IMR-90 (cell line): ENCODE measurements around the gene WDR62. TPM values are rescaled to one million over a fixed set of nuclear protein-coding genes. Genes with fewer than 3 reads are reported as not detected.
A peak's percentile ranks its signal among the peaks of the same experiment; 100 is the strongest.

Experiments
- ATAC-seq: fragments of 200-7000 bp; cut with Tn5 transposase; 2 replicates; pipeline ENCODE4 v1.9.1; 2020; ENCODE audit warnings: low read depth, mild to moderate bottlenecking, moderate library complexity
- BruUV-seq: library from RNA; stranded (reverse); fragments of 400-500 nt; replicated peaks from 2 replicates; lab custom pipeline; 2021; lab: Mats Ljungman, UMichigan
- CTCF ChIA-PET: fragments of 300-600 bp; formaldehyde crosslinking; extraction: SDS; loops from one replicate; lab custom pipeline; 2021; ENCODE audit warnings: antibody characterized with exemption; lab: Yijun Ruan, JAX
- POLR2A ChIA-PET: fragments of 300-600 bp; sonication (Branson Sonifier 250); formaldehyde crosslinking; loops from one replicate; lab custom pipeline; 2022; ENCODE audit warnings: antibody characterized with exemption; ENCODE audit not compliant: unreplicated experiment; lab: Charles Lee
- DNase-seq: peaks from one replicate; pipeline ENCODE4 v3.0.0; 2013
- H2AFZ ChIP-seq: replicated peaks from 2 replicates; pipeline ENCODE3; 2013; ENCODE audit warnings: low read length, mild to moderate bottlenecking; ENCODE audit not compliant: poor library complexity
- H2AK5ac ChIP-seq: 2 replicates; pipeline ENCODE4 v1.6.1; 2013; ENCODE audit warnings: low read depth, low read length, inconsistent platforms
- H2AK9ac ChIP-seq: replicated peaks from 2 replicates; pipeline ENCODE3; 2013; ENCODE audit warnings: mild to moderate bottlenecking, low read depth, low read length, moderate library complexity; ENCODE audit not compliant: poor library complexity
- H2BK120ac ChIP-seq: 2 replicates; pipeline ENCODE4 v1.6.1; 2013; ENCODE audit warnings: low read depth, low read length, inconsistent platforms
- H2BK15ac ChIP-seq: 3 replicates; pipeline ENCODE4 v1.6.1; 2013; ENCODE audit warnings: low read depth, low read length, inconsistent platforms
- H2BK20ac ChIP-seq: 2 replicates; pipeline ENCODE4 v1.6.1; 2013; ENCODE audit warnings: low read depth, mild to moderate bottlenecking, inconsistent platforms, low read length, moderate library complexity
- H2BK5ac ChIP-seq: 2 replicates; pipeline ENCODE4 v1.6.1; 2013; ENCODE audit warnings: mild to moderate bottlenecking, low read depth, low read length, inconsistent platforms; ENCODE audit not compliant: poor library complexity, severe bottlenecking
- H3K14ac ChIP-seq: replicated peaks from 2 replicates; pipeline ENCODE4 v1.6.1; 2013; ENCODE audit warnings: low read depth, low read length, inconsistent platforms
- H3K18ac ChIP-seq: 2 replicates; pipeline ENCODE4 v1.6.1; 2013; ENCODE audit warnings: low read depth, low read length, control low read depth
- H3K23ac ChIP-seq: 2 replicates; pipeline ENCODE4 v1.6.1; 2013; ENCODE audit warnings: low read depth, low read length, inconsistent platforms
- H3K27ac ChIP-seq: 2 replicates; pipeline ENCODE4 v1.5.1; 2013; ENCODE audit warnings: mild to moderate bottlenecking, control low read depth, low read length; ENCODE audit not compliant: insufficient read depth
- H3K27me3 ChIP-seq: 2 replicates; pipeline ENCODE4 v1.6.1; 2013; ENCODE audit warnings: low read length; ENCODE audit not compliant: control insufficient read depth, insufficient read depth
- H3K36me3 ChIP-seq: 2 replicates; pipeline ENCODE4 v1.6.1; 2013; ENCODE audit warnings: low read length, mixed read lengths; ENCODE audit not compliant: control insufficient read depth, insufficient read depth
- H3K4ac ChIP-seq: 2 replicates; pipeline ENCODE4 v1.6.1; 2013; ENCODE audit warnings: low read depth, low read length, inconsistent platforms
- H3K4me1 ChIP-seq: 2 replicates; pipeline ENCODE4 v1.6.1; 2013; ENCODE audit warnings: low read length, mixed read lengths; ENCODE audit not compliant: control insufficient read depth, insufficient read depth
- H3K4me2 ChIP-seq: 2 replicates; pipeline ENCODE4 v1.6.1; 2013; ENCODE audit warnings: low read depth, mild to moderate bottlenecking, control low read depth, low read length, moderate library complexity
- H3K4me3 ChIP-seq: 2 replicates; pipeline ENCODE4 v1.5.1; 2013; ENCODE audit warnings: low read depth, mild to moderate bottlenecking, control low read depth, low read length, moderate library complexity; ENCODE audit not compliant: insufficient read depth
- H3K56ac ChIP-seq: 2 replicates; pipeline ENCODE4 v1.6.1; 2013; ENCODE audit warnings: low read length, inconsistent platforms; ENCODE audit not compliant: insufficient read depth; ENCODE audit errors: extremely low read depth
- H3K79me1 ChIP-seq, 2 experiments: 2 replicates each; pipeline ENCODE4 v1.6.1; 2013; ENCODE audit warnings: low read length in 2 of 2, inconsistent platforms in 1 of 2, low read depth in 1 of 2
- H3K9ac ChIP-seq: 2 replicates; pipeline ENCODE4 v1.6.1; 2013; ENCODE audit warnings: low read depth, low read length, control low read depth
- H3K9me1 ChIP-seq: 2 replicates; pipeline ENCODE4 v1.6.1; 2013; ENCODE audit warnings: low read length, inconsistent platforms; ENCODE audit not compliant: insufficient read depth
- H3K9me3 ChIP-seq: 2 replicates; pipeline ENCODE4 v1.6.1; 2013; ENCODE audit warnings: low read length; ENCODE audit not compliant: control insufficient read depth, insufficient read depth
- H4K20me1 ChIP-seq: 2 replicates; pipeline ENCODE4 v1.6.1; 2013; ENCODE audit warnings: low read length, inconsistent platforms; ENCODE audit not compliant: insufficient read depth
- H4K5ac ChIP-seq: 2 replicates; pipeline ENCODE4 v1.6.1; 2013; ENCODE audit warnings: mild to moderate bottlenecking, low read depth, low read length, control low read depth
- H4K8ac ChIP-seq, 2 experiments: 2 replicates each; pipeline ENCODE4 v1.6.1; 2013; ENCODE audit warnings: low read depth in 2 of 2, low read length in 2 of 2, control low read depth in 1 of 2, inconsistent platforms in 1 of 2
- H4K91ac ChIP-seq: 2 replicates; pipeline ENCODE4 v1.6.1; 2013; ENCODE audit warnings: low read depth, low read length, inconsistent platforms; ENCODE audit not compliant: insufficient read depth
- BHLHE40 ChIP-seq: fragments of 150-350 bp; IDR thresholded peaks from 2 replicates; pipeline ENCODE4 v1.6.1; 2016; ENCODE audit warnings: mild to moderate bottlenecking, low read depth, low read length
- CEBPB ChIP-seq: IDR thresholded peaks from 2 replicates; pipeline ENCODE4 v1.6.1; 2012; ENCODE audit warnings: low read depth, low read length, improper control_type of control experiment
- CHD1 ChIP-seq: IDR thresholded peaks from 2 replicates; pipeline ENCODE4 v1.6.1; 2012; ENCODE audit warnings: low read depth, low read length, improper control_type of control experiment
- FOS ChIP-seq: fragments of 150-350 bp; IDR thresholded peaks from 2 replicates; pipeline ENCODE4 v1.6.1; 2016; ENCODE audit warnings: low read depth, low read length
- MAFK ChIP-seq: IDR thresholded peaks from 2 replicates; pipeline ENCODE4 v1.6.1; 2012; ENCODE audit warnings: low read depth, low read length, improper control_type of control experiment
- MAZ ChIP-seq: IDR thresholded peaks from 2 replicates; pipeline ENCODE4 v1.6.1; 2012; ENCODE audit warnings: low read depth, mild to moderate bottlenecking, low read length, improper control_type of control experiment, moderate library complexity, borderline replicate concordance
- MXI1 ChIP-seq: IDR thresholded peaks from 2 replicates; pipeline ENCODE4 v1.6.1; 2012; ENCODE audit warnings: low read depth, mild to moderate bottlenecking, low read length, moderate library complexity, borderline replicate concordance
- NFE2L2 ChIP-seq: fragments of 150-350 bp; IDR thresholded peaks from 2 replicates; pipeline ENCODE4 v1.6.1; 2016; ENCODE audit warnings: low read depth, mild to moderate bottlenecking, low read length
- POLR2A ChIP-seq: IDR thresholded peaks from 2 replicates; pipeline ENCODE4 v1.6.1; 2012; ENCODE audit warnings: mild to moderate bottlenecking, low read depth, low read length
- RCOR1 ChIP-seq: IDR thresholded peaks from 2 replicates; pipeline ENCODE4 v1.6.1; 2012; ENCODE audit warnings: mild to moderate bottlenecking, low read length, improper control_type of control experiment; ENCODE audit not compliant: insufficient replicate concordance
- RFX5 ChIP-seq: IDR thresholded peaks from 2 replicates; pipeline ENCODE4 v1.8.0; 2012; ENCODE audit warnings: low read depth, mild to moderate bottlenecking, low read length, moderate library complexity
- SMC3 ChIP-seq: fragments of 150-350 bp; IDR thresholded peaks from 2 replicates; pipeline ENCODE4 v1.6.1; 2016; ENCODE audit warnings: low read depth, mild to moderate bottlenecking, antibody characterized with exemption, low read length, moderate library complexity
- WGBS, 2 experiments: methylation state at CpG; one replicate each; pipeline versions ENCODE4 v1.1.5 to v1.1.7; 2013; ENCODE audit warnings: missing lambda C conversion rate in 2 of 2; ENCODE audit not compliant: insufficient read length in 1 of 2; ENCODE audit errors: extremely low coverage in 2 of 2; 5-methylcytosine and 5-hydroxymethylcytosine counted together
- dilution Hi-C: fragments of 300-500 bp; cut with HindIII; formaldehyde crosslinking; loops from one replicate; pipeline ENCODE4 v1.14.3; 2018; ENCODE audit warnings: low sequenced_read_pairs; ENCODE audit not compliant: unreplicated experiment
- in situ Hi-C: fragments of 300-500 bp; cut with MboI; formaldehyde crosslinking; loops from 3 replicates; pipeline ENCODE4 v1.14.3; 2019; ENCODE audit warnings: low sequenced_read_pairs, inconsistent platforms, mixed read lengths
- intact Hi-C: fragments of 100-400 bp; cut with micrococcal nuclease; formaldehyde crosslinking; loops from 2 replicates; pipeline ENCODE4 v1.10.0; 2022
- polyA plus RNA-seq, 3 experiments: library from polyadenylated mRNA; depleted of rRNA; stranded (reverse); fragments of >200 nt; gene quantifications; 2 replicates each; pipeline ENCODE4 v1.2.3, GENCODE V29; 2012; ENCODE audit warnings: low replicate concordance in 1 of 3
- total RNA-seq: library from RNA; depleted of rRNA; stranded (reverse); fragments of >200 nt; gene quantifications from 2 replicates; pipeline ENCODE4 v1.2.3, GENCODE V29; 2012
- TF ChIP-seq, protein P1 (sequence below): conservative IDR thresholded peaks from 2 replicates; pipeline ENCODE4 v1.5.1; 2012; ENCODE audit warnings: mild to moderate bottlenecking, low read depth, low read length, improper control_type of control experiment
- TF ChIP-seq, protein P2 (sequence below): fragments of 150-350 bp; IDR thresholded peaks from 2 replicates; pipeline ENCODE4 v1.6.1; 2017; ENCODE audit warnings: mild to moderate bottlenecking, antibody characterized with exemption, low read length, low read depth
- TF ChIP-seq, protein P3 (sequence below): fragments of 150-350 bp; IDR thresholded peaks from 2 replicates; pipeline ENCODE4 v1.6.1; 2016; ENCODE audit warnings: low read depth, mild to moderate bottlenecking, low read length, moderate library complexity, borderline replicate concordance

Gene WDR62
- total and polyA plus RNA-seq, 2 of the 4 experiments (the other 2 are of a cell fraction), result 4.5 to 7.0 TPM

DNA sequence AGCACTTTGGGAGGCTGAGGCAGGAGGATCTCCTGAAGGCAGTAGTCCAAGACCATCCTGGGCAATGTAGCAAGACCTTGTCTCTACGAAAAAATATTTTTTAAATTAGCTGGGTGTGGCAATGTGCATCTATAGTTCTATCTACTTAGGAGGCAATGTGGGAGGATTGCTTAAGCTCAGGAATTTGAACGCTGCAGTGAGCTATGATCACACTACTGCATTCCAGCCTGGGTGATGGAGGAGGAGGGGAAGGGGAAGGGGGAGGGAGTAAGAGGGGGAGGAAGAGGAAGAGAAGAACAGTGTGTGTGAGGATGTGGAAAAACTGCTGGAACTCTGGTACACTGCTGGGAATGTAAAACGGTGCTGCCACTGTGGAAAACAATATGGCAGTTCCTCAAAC, 12.9 kb upstream of the WDR62 start:
- H3K36me3 ChIP-seq, result peaks cover 6% of the 10 kb centered on the region
- H2AK9ac ChIP-seq, result peak overlapping the region; percentile 91
- H2BK5ac ChIP-seq, result peak overlapping the region; percentile 81
- ATAC-seq (peak; percentile 97), DNase-seq (peak; percentile 82)
- no peaks in the 10 kb centered on the region for H4K20me1 ChIP-seq
- H3K9me1 ChIP-seq, result no peaks in the 10 kb centered on the region; the same call in 1 of the 2 replicates
- H2BK120ac ChIP-seq, result peak overlapping the region; percentile 89
- peak overlapping the region; percentile 35 for H3K4me2 ChIP-seq
- dilution Hi-C loops, result no loop called here
- peak overlapping the region; percentile 93 for H3K4ac ChIP-seq
- CTCF ChIA-PET, result interaction anchor here (1.1 kb wide), 1 partner anchor 12 kb away, joined by 6 read pairs; no protein-coding TSS in a partner anchor
- intact Hi-C loops, result loop anchor here (1.0 kb wide), 1 partner anchor 12 kb away; the partner anchor contains the start of genes THAP8 and WDR62
- H2BK15ac ChIP-seq, result peak overlapping the region; percentile 67; the same call in 2 of the 3 replicates
- H3K27me3 ChIP-seq, result no peaks in the 10 kb centered on the region
- peaks cover 9% of the 10 kb centered on the region for H3K4me1 ChIP-seq
- 17% methylated on average over 1 of the region's 3 CpGs; no CpG with 5 or more reads in 1 of the 2 experiments for WGBS, 2 experiments
- peak overlapping the region; percentile 37; the same call in 1 of the 2 replicates for H3K56ac ChIP-seq
- H3K18ac ChIP-seq, result peak overlapping the region; percentile 75
- peak overlapping the region; percentile 75 for H2BK20ac ChIP-seq
- H4K91ac ChIP-seq, result peak overlapping the region; percentile 87
- peak overlapping the region; percentile 74; the same call in 1 of the 2 replicates for H3K27ac ChIP-seq
- BruUV-seq, result no TSS peak
- no peak overlapping the region for H3K4me3 ChIP-seq
- peak overlapping the region; percentile 72 for H2AFZ ChIP-seq
- in situ Hi-C loops, result no loop called here
- H3K14ac ChIP-seq, result peak overlapping the region; percentile 77
- peak overlapping the region; percentile 68 to 90 for H4K8ac ChIP-seq
- H4K5ac ChIP-seq, result peak overlapping the region; percentile 78
- no peaks in the 10 kb centered on the region for H3K9me3 ChIP-seq
- peak overlapping the region; percentile 18; the same call in 1 of the 2 replicates for H3K9ac ChIP-seq
- H3K79me1 ChIP-seq, result peaks cover 0 to 21% of the 10 kb centered on the region in 2 experiments; a peak in 3 of 4 replicates
- H2AK5ac ChIP-seq, result peak overlapping the region; percentile 81; the same call in 1 of the 2 replicates
- peak overlapping the region; percentile 79; the same call in 1 of the 2 replicates for H3K23ac ChIP-seq
- POLR2A ChIA-PET, result no interaction called here
- TF ChIP-seq, protein P1, sequence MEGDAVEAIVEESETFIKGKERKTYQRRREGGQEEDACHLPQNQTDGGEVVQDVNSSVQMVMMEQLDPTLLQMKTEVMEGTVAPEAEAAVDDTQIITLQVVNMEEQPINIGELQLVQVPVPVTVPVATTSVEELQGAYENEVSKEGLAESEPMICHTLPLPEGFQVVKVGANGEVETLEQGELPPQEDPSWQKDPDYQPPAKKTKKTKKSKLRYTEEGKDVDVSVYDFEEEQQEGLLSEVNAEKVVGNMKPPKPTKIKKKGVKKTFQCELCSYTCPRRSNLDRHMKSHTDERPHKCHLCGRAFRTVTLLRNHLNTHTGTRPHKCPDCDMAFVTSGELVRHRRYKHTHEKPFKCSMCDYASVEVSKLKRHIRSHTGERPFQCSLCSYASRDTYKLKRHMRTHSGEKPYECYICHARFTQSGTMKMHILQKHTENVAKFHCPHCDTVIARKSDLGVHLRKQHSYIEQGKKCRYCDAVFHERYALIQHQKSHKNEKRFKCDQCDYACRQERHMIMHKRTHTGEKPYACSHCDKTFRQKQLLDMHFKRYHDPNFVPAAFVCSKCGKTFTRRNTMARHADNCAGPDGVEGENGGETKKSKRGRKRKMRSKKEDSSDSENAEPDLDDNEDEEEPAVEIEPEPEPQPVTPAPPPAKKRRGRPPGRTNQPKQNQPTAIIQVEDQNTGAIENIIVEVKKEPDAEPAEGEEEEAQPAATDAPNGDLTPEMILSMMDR, result no peak
- TF ChIP-seq MAZ, result peak; percentile 80; the same call in 1 of the 2 replicates
- no peak for TF ChIP-seq CHD1
- TF ChIP-seq, protein P2, sequence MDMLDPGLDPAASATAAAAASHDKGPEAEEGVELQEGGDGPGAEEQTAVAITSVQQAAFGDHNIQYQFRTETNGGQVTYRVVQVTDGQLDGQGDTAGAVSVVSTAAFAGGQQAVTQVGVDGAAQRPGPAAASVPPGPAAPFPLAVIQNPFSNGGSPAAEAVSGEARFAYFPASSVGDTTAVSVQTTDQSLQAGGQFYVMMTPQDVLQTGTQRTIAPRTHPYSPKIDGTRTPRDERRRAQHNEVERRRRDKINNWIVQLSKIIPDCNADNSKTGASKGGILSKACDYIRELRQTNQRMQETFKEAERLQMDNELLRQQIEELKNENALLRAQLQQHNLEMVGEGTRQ, result no peak
- TF ChIP-seq SMC3, result no peak
- no peak for TF ChIP-seq RCOR1
- TF ChIP-seq POLR2A, result no peak
- no peak for TF ChIP-seq FOS
- TF ChIP-seq, protein P3, sequence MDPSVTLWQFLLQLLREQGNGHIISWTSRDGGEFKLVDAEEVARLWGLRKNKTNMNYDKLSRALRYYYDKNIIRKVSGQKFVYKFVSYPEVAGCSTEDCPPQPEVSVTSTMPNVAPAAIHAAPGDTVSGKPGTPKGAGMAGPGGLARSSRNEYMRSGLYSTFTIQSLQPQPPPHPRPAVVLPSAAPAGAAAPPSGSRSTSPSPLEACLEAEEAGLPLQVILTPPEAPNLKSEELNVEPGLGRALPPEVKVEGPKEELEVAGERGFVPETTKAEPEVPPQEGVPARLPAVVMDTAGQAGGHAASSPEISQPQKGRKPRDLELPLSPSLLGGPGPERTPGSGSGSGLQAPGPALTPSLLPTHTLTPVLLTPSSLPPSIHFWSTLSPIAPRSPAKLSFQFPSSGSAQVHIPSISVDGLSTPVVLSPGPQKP, result no peak
- TF ChIP-seq CEBPB, result peak; percentile 93
- TF ChIP-seq NFE2L2, result no peak
- TF ChIP-seq RFX5, result no peak
- TF ChIP-seq MXI1, result no peak
- no peak for TF ChIP-seq MAFK
- no peak for TF ChIP-seq BHLHE40
